Ishikawa (cell line): ENCODE measurements around the gene LDLRAD2.

Experiments used
- NFIC ChIP-seq: IDR thresholded peaks from 2 replicates; pipeline ENCODE4 v1.6.1; 2012
- RAD21 ChIP-seq: IDR thresholded peaks from 2 replicates; pipeline ENCODE4 v1.6.1; 2012; ENCODE audit warnings: low read depth
- TAF1 ChIP-seq: IDR thresholded peaks from 2 replicates; pipeline ENCODE4 v1.6.1; 2012; ENCODE audit warnings: low read depth, mild to moderate bottlenecking

DNA sequence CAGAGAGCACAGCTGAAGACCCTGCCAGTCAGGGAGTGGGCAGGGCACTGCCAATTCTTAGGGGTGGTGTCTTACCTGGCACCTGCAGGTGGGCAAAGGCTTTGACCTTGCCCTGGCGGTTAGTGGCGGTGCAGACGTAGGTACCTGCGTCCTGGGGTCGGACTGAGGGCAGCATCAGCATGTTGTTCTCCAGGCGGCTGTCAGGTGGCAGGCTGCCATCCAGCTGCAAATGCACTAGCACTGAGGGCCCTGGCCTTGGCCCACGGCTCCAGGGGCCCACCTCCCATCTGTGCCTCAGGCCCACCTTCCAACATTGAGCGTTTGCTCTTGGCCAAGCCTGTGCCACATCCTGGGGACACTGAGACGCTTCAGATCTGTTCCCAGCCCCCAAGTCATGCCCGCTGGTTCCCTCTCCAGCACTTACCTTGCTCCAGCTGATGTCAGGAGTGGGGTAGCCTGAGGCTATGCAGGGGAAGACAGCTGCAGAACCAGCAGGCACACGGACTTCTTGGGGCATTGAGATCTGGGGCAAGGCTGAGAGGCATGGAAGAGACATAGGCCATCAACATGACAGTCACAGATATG, 21.4 kb downstream of the LDLRAD2 start:
- TF ChIP-seq TAF1: no peak
- TF ChIP-seq RAD21: no peak
- TF ChIP-seq NFIC: no peak
